GM19351 (cell line): ENCODE measurements around the gene KRTAP5-1.

Source experiments
- ATAC-seq: cut with Tn5 transposase; IDR thresholded peaks from one replicate; pipeline ENCODE4 v1.9.1; 2021; ENCODE audit warnings: mild to moderate bottlenecking, moderate library complexity; ENCODE audit not compliant: unreplicated experiment

Gene KRTAP5-1

DNA sequence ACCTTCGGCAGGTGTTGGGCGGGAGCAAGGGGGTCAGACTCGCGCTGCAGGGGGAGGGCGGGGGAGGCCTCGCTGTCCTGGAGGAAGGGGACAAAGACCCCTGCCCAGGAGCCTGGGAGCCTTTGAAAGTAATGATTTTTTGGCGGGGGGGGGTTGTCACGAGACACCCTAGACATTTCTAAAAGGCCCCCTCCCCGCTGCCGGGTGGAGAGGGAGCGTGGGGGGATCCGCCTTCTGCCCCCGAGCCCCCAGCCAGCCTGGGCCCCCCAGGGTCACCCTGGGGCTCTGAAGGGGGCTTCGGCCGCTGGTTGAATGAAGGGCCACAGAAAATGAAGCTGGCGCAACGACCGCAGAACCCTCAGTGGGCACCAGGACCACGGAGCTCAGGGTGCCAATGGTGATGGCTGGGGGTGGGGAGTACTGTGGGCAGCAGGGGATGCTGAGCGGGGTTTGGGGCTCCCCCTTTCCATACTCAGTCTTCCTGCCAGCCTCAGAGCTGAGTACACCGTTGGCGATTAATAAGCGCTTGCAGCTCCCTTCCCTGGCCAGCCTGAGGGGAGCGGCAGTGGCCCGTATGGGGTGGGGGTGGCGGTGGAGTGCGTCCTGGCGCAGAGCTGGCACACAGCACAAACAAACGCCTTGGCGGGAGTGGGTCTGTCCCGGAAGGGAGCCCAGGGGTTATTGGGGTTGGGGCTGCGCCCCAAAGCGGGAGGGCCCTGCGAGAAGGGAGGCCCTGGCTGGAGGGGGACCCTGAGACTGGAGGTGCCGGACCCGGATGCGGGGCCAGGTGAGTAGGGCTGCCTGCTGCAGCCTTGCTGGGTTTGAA lies 11.8 kb downstream of the KRTAP5-1 start:
- ATAC-seq: no peak

- ATAC-seq: peak; percentile 65
These were observed 12.6 kb downstream of the KRTAP5-1 start, which contains the start of gene DUSP8 for GRCh38 chr11:1572197-1573076. Gene DUSP8, minus strand, starts transcription at chr11:1572271. Its CDS starts 6,445 bp downstream, at chr11:1565826.

DNA sequence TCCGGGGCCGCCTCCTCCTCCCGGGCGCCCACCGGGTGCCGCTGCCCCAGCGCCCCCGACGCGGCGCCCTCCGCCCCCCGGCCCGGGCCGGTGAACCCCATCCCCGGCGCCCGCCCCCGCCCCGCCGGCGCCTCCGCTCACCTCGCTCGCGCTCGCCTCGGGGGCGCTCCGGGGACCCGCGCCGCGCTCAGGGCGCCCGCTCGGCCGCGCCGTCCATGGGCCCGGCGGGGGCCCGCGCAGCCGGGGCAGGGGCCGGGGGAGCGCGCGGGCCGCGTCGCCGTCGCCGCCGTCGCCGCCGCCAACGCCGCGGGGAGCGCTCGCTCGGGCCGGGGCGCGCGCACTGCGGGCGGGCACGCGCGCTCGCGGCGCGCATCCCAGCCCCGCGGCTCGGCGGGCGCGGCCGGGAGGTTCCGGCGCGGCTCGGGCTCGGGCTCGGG lies 13.3 kb downstream of the KRTAP5-1 start:
- no peak for ATAC-seq

- ATAC-seq: no peak
These were observed 14.0 kb downstream of the KRTAP5-1 start for GRCh38 chr11:1570896-1571759.

- no peak for ATAC-seq
These were observed 14.6 kb downstream of the KRTAP5-1 start for GRCh38 chr11:1570531-1570895.

DNA sequence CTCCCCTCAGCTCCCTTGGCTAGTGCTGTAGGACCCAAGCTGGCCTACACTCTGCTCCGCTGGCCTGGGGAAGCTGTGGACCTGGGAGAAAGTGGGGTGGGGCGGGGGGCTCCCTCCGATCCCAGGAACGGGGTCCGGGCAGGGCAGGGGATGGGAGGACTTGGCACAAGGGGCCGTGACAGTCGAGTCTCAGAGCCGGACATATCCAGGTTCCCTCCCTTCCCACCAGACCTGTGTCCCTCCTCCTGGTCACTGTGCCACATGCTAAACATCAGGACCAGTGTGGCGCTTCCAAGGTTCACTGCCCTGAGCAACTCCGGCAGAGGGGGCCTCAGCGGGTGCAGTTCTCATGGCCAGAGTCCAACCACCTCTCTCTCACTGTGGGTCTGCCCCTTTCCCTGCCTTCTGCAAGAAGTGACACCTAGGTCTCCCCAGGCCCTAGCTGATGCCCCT lies 15.1 kb downstream of the KRTAP5-1 start:
- no peak for ATAC-seq

DNA sequence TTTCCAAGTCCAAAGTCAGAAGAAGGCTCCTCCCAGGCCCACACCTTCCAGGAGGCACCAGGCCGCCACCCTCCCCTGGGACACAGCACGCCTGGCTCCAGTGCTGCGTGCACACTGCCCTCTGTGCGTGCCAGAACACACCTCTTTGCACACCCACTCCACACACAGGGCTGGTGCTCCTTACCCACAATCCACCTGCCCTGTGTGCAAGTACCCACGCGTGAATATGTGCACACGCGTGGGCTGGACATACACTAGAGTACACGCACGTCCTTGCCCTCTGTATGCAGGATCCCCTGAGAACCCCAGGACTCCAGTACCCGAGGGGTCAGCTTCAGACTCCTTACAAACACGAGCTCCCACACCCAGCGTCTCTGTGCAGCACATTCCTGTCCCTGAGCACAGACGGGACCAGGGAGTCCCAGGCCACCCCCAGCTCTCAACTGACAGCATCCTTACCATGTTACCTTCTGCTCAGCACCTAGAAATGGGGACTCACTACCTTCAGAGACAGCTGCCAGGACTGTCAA lies 15.8 kb downstream of the KRTAP5-1 start:
- no peak for ATAC-seq

GRCh38 chr11:1568441-1568911 lies 16.6 kb downstream of the KRTAP5-1 start:
- no peak for ATAC-seq

DNA sequence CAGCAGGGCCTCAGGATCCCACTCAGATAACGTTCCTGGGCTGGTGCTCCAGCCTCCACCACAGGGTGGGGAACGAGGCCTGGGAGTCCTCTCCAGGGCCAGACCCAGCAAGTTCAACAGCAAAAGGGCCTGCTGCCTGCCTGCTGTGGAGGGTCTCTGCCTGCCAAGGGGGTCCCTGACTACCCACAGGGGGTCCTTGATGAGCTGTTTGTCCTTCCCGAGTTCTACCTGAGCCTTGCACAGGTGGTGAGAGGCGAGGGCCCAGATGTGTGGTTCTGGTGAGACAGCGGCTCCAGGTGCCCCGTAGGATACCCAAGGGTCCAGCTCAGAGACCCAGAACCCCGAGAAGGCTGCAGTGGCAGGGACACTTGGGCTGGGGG lies 17.4 kb downstream of the KRTAP5-1 start:
- no peak for ATAC-seq

- ATAC-seq: no peak
These were observed 17.9 kb downstream of the KRTAP5-1 start for GRCh38 chr11:1567052-1567720.

DNA sequence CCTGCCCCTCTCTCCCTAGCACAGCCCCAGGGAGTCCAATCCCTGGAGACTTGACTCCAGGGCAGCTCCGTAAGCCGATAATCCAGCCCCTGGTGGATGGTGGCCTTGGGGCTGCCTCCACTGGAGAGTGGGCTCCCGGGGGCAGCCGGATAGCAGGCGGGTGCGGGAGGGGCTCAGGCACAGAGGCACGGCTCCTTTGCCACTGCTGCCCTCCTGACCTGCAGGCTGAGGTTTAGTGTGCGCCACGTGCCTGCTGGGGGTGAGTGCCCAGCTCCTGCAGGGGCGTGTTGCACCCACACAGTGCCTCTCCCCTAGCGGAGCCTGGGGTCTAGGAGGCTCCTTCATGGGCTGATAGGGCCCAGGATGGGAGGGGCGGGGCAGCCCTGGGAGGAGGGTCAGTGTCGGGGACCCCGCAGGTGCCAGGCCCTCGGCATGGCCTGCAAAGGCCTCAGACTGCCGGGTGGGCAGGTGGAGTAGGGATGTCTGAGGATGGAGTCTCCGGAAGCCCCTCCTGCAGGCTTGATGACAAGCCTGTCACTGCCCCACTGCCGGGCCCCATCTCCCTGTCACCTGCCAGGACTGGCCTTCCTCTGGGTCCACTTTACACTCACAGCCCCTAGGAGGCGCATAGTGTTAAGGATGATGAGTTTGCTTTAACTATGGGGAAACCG lies 18.6 kb downstream of the KRTAP5-1 start:
- no peak for ATAC-seq

- ATAC-seq: no peak
These were observed 19.2 kb downstream of the KRTAP5-1 start for GRCh38 chr11:1565904-1566247.

- no peak for ATAC-seq
These were observed 19.7 kb downstream of the KRTAP5-1 start for GRCh38 chr11:1565173-1565903.

GRCh38 chr11:1564535-1565172 lies 20.4 kb downstream of the KRTAP5-1 start:
- no peak for ATAC-seq

GRCh38 chr11:1563697-1564534 lies 21.2 kb downstream of the KRTAP5-1 start:
- no peak for ATAC-seq

DNA sequence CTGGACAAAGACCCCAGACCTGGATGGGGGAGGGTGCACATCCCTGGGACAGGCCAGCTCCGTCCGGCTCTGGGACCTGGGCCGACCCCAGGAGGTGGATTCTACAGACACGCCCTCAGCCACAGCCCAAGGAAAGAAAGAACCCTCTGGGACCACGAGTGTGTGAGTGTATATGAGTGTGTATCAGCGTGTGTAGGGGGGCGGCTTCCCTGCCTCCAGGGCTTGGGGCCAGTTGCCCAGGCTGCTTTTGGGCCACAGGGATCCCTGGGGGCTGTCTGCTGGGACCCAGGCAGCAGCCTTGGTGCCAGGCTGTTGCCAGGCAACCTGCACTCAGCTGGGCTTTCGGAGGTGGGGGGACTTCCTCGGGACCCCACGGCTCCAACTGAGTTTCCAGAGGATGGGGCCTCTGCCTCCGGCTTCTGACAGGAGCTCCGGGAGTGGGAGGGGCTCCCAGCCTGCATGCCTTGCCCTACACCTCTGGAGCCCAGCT lies 21.9 kb downstream of the KRTAP5-1 start:
- no peak for ATAC-seq

- no peak for ATAC-seq
These were observed 22.5 kb downstream of the KRTAP5-1 start for GRCh38 chr11:1562469-1563148.
